Measurements from ENCODE around the gene SLC5A11.

SLC5A11 gene

DNA sequence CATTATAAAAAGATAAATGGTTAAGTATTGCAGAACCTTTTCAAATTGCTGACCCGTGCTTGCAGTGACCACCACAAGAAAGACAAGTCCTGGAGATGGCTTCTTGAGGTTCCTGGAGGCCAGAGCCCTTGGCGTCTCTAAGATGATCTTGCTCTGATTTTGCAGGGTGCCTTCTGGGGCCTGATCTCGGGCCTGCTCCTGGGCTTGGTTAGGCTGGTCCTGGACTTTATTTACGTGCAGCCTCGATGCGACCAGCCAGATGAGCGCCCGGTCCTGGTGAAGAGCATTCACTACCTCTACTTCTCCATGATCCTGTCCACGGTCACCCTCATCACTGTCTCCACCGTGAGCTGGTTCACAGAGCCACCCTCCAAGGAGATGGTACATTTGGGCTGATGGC, 63.0 kb downstream of the SLC5A11 start:
- DNase-seq: no peak
- in situ Hi-C loops (cut with HindIII; ENCODE audit: low pct_ligation_motif_present, low sequenced_read_pairs): no loop called here
- Histone ChIP-seq H3K27ac (no peak overlapping the region), H3K27me3 (replicated peaks) (no peaks in the 10 kb centered on the region), H3K4me3 (ENCODE audit: low read depth, low read length) (no peak overlapping the region), H3K36me3 (replicated peaks) (no peaks in the 10 kb centered on the region)
- TF ChIP-seq, protein P1, sequence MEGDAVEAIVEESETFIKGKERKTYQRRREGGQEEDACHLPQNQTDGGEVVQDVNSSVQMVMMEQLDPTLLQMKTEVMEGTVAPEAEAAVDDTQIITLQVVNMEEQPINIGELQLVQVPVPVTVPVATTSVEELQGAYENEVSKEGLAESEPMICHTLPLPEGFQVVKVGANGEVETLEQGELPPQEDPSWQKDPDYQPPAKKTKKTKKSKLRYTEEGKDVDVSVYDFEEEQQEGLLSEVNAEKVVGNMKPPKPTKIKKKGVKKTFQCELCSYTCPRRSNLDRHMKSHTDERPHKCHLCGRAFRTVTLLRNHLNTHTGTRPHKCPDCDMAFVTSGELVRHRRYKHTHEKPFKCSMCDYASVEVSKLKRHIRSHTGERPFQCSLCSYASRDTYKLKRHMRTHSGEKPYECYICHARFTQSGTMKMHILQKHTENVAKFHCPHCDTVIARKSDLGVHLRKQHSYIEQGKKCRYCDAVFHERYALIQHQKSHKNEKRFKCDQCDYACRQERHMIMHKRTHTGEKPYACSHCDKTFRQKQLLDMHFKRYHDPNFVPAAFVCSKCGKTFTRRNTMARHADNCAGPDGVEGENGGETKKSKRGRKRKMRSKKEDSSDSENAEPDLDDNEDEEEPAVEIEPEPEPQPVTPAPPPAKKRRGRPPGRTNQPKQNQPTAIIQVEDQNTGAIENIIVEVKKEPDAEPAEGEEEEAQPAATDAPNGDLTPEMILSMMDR (IDR thresholded peaks at IDR 0.05; ENCODE audit: low read depth, low read length, missing control alignments): no peak

DNA sequence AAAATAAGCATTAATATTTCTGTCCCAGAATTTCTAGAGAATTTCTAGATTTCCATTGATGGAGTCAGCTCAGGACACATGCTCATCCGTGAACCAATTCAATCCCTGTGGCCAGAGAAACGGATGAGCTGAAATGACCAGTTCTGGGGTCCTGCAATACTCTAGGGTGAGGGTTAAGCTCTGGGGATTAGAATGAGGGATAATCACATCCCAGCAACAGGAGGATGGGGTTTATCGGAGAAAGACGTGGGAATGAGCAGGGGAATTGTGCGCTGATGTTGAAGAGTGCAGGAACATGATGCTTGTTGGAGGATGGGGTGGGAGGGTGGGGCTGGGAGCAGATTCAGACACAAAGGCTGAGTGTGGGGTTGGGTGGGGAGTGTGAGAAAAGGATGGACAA, 64.1 kb downstream of the SLC5A11 start:
- no peak for DNase-seq
- H3K27ac ChIP-seq: no peak overlapping the region
- no peak overlapping the region for H3K4me3 ChIP-seq (ENCODE audit: low read depth, low read length)
- TF ChIP-seq, protein P1 (IDR thresholded peaks at IDR 0.05; ENCODE audit: low read depth, low read length, missing control alignments): no peak
- in situ Hi-C loops (cut with HindIII; ENCODE audit: low pct_ligation_motif_present, low sequenced_read_pairs): no loop called here
- no peaks in the 10 kb centered on the region for H3K27me3 ChIP-seq (replicated peaks)
- H3K36me3 ChIP-seq (replicated peaks): no peaks in the 10 kb centered on the region

DNA sequence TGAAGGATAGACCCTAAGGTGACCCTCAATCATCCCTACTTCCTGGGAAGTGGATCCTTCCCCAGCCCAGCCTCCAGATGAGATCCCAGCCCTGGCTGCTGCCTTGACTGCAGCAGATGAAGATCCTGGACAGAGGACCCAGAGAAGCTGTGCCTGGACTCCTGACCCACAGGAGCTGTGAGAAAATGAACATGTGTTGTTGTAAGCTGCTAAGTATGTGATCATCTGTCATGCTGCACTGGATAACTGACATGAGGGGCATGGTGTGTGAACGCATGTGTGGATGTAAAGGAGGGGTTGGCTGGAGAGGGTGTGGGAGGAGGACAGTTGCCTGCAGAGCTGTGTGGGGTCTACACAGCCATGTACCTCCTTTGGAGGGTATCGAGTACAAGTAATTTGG, 69.3 kb downstream of the SLC5A11 start:
- Histone ChIP-seq H3K27me3 (replicated peaks) (no peaks in the 10 kb centered on the region), H3K36me3 (replicated peaks) (peaks cover 22% of the 10 kb centered on the region), H3K27ac (no peak overlapping the region), H3K4me3 (ENCODE audit: low read depth, low read length) (no peak overlapping the region)
- in situ Hi-C loops (cut with HindIII; ENCODE audit: low pct_ligation_motif_present, low sequenced_read_pairs): no loop called here
- TF ChIP-seq, protein P1 (IDR thresholded peaks at IDR 0.05; ENCODE audit: low read depth, low read length, missing control alignments): no peak
- no peak for DNase-seq

DNA sequence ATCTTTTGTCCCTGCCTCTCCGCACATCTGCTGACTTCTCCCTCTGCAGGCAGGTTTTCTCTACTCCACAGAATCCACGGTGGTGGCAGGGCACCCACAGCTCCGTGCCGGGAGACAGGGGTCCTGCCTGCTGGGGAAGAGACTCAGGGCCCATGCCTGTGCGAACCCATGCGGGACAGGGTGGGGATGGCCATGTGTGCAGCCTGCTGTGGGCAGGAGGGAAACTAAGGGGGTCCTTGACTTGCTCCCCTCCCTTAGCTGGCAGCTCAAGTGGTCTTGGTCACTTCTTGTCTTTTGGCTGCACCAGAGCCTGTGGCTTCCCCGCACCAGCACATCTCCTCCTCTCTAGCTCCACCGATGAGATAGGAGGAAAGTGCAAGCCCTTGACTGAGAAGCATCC, 69.8 kb downstream of the SLC5A11 start:
- H3K27me3 ChIP-seq (replicated peaks): no peaks in the 10 kb centered on the region

DNA sequence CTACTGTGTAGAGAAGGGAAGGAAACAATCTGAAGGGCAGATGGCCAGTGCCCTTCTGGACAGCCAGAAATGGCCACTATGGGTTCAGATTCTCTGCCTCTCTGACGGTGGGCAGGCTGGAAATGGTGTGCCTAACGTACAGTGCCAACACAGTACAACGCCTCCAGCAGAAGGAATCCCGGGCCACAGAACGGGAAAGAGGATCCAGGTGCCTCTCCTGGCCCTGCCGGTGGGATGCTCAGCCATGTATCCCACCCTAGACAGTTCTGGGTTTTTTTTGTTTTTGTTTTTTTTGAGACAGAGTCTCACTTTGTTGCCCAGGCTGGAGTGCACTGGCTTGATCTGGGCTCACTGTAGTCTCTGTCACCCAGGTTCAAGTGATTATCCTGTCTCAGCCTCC, 71.5 kb downstream of the SLC5A11 start:
- no peak for DNase-seq
- TF ChIP-seq, protein P1 (IDR thresholded peaks at IDR 0.05; ENCODE audit: low read depth, low read length, missing control alignments): no peak
- Histone ChIP-seq H3K4me3 (ENCODE audit: low read depth, low read length) (no peak overlapping the region), H3K27me3 (replicated peaks) (no peaks in the 10 kb centered on the region), H3K36me3 (replicated peaks) (peaks cover 34% of the 10 kb centered on the region), H3K27ac (no peak overlapping the region)
- in situ Hi-C loops (cut with HindIII; ENCODE audit: low pct_ligation_motif_present, low sequenced_read_pairs): no loop called here

More for the DNA sequence above, 69.8 kb downstream of the SLC5A11 start:
- no peak overlapping the region for H3K4me3 ChIP-seq (ENCODE audit: low read depth, low read length)
- H3K36me3 ChIP-seq (replicated peaks): peaks cover 22% of the 10 kb centered on the region
- no peak for DNase-seq
- no peak overlapping the region for H3K27ac ChIP-seq
- in situ Hi-C loops (cut with HindIII; ENCODE audit: low pct_ligation_motif_present, low sequenced_read_pairs): no loop called here
- TF ChIP-seq, protein P1 (IDR thresholded peaks at IDR 0.05; ENCODE audit: low read depth, low read length, missing control alignments): no peak

DNA sequence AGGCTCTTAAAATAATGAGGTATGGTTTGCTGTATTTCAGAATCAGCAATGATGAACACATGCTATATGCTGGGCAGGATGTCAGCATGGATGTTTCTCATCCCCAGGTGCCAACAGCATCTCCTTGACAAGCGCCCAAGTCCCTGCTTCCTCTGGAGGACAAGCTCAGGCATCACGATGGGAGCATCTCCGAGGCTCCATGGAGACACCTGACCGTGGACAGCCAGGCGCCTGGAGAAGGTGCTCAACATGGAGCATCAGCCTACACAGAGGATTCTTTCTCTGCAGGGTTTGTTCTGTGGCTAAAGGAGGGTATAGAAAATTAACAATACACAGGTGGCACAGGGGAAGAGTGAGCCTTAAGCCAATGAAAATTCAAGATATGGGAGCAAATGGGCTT, 72.1 kb downstream of the SLC5A11 start:
- Histone ChIP-seq H3K27me3 (replicated peaks) (no peaks in the 10 kb centered on the region), H3K27ac (no peak overlapping the region), H3K4me3 (ENCODE audit: low read depth, low read length) (no peak overlapping the region), H3K36me3 (replicated peaks) (peaks cover 34% of the 10 kb centered on the region)
- no peak for DNase-seq
- in situ Hi-C loops (cut with HindIII; ENCODE audit: low pct_ligation_motif_present, low sequenced_read_pairs): no loop called here
- TF ChIP-seq, protein P1 (IDR thresholded peaks at IDR 0.05; ENCODE audit: low read depth, low read length, missing control alignments): no peak

Data from brain microvascular endothelial cell (primary cell).